ENCODE measurements around the gene MARVELD3. TPM values are rescaled to one million over a fixed set of nuclear protein-coding genes. Genes with fewer than 3 reads are reported as not detected.

Gene MARVELD3
- total and polyA plus RNA-seq, 9 donors = 0.10 to 9.2 (median 0.68) TPM; not detected in 1

- no peaks in the 10 kb centered on the region for H3K27me3 ChIP-seq
- 94 to 97% (median 96%) methylated on average over 5 of the region's 5 CpGs for WGBS, 3 donors
- H3K9me3 ChIP-seq = no peaks in the 10 kb centered on the region
- intact Hi-C loops (cut with DNase I) = no loop called here
- no peak overlapping the region for H3K27ac ChIP-seq
- no peak for DNase-seq
- no peaks in the 10 kb centered on the region for H3K36me3 ChIP-seq
- H3K4me1 ChIP-seq (ENCODE audit: insufficient read depth) = no peaks in the 10 kb centered on the region
- H3K4me3 ChIP-seq = no peak overlapping the region
- TF ChIP-seq EP300 (IDR thresholded peaks at IDR 0.05) = no peak
Measured at GRCh38 chr16:71672803-71673581, 47.0 kb downstream of the MARVELD3 start.

- no peak for DNase-seq
- H3K9me3 ChIP-seq = no peaks in the 10 kb centered on the region
- H3K4me1 ChIP-seq (ENCODE audit: insufficient read depth) = no peaks in the 10 kb centered on the region
- no peaks in the 10 kb centered on the region for H3K36me3 ChIP-seq
- TF ChIP-seq, protein P1, sequence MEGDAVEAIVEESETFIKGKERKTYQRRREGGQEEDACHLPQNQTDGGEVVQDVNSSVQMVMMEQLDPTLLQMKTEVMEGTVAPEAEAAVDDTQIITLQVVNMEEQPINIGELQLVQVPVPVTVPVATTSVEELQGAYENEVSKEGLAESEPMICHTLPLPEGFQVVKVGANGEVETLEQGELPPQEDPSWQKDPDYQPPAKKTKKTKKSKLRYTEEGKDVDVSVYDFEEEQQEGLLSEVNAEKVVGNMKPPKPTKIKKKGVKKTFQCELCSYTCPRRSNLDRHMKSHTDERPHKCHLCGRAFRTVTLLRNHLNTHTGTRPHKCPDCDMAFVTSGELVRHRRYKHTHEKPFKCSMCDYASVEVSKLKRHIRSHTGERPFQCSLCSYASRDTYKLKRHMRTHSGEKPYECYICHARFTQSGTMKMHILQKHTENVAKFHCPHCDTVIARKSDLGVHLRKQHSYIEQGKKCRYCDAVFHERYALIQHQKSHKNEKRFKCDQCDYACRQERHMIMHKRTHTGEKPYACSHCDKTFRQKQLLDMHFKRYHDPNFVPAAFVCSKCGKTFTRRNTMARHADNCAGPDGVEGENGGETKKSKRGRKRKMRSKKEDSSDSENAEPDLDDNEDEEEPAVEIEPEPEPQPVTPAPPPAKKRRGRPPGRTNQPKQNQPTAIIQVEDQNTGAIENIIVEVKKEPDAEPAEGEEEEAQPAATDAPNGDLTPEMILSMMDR (IDR thresholded peaks at IDR 0.05) = no peak
- TF ChIP-seq POLR2A (IDR thresholded peaks at IDR 0.05) (no peak), EP300 (IDR thresholded peaks at IDR 0.05) (no peak)
- intact Hi-C loops (cut with DNase I) = no loop called here
- no peaks in the 10 kb centered on the region for H3K27me3 ChIP-seq
- H3K27ac ChIP-seq = no peak overlapping the region
- no peak overlapping the region for H3K4me3 ChIP-seq
- WGBS, 3 donors = 96 to 99% (median 98%) methylated on average over 1 of the region's 1 CpG
Measured at GRCh38 chr16:71673582-71673973, 47.6 kb downstream of the MARVELD3 start.

DNA sequence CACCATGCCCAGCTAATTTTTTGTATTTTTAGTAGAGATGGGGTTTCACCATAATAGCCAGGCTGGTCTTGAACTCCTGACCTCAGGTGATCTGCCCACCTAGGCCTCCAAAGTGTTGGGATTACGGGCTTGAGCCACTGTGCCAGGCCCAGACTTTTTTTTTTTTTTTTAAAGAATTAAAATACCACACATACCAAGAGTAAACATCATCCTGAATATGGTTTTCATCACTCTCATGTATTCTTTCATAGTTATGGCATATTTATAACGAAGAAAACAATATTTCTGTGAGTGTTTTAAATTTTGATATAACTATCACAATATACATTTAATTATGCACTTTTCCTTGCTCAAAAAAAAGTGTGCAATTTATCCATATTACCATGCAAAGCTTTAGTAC is 48.2 kb downstream of the MARVELD3 start:
- Histone ChIP-seq H3K36me3 (no peaks in the 10 kb centered on the region), H3K27me3 (no peaks in the 10 kb centered on the region), H3K4me1 (ENCODE audit: insufficient read depth) (no peaks in the 10 kb centered on the region), H3K27ac (no peak overlapping the region), H3K9me3 (no peaks in the 10 kb centered on the region), H3K4me3 (no peak overlapping the region)
- DNase-seq = no peak
- intact Hi-C loops (cut with DNase I) = no loop called here
- 93 to 97% (median 95%) methylated on average over 2 of the region's 2 CpGs for WGBS, 3 donors
- no peak for TF ChIP-seq EP300 (IDR thresholded peaks at IDR 0.05)
- no peak for TF ChIP-seq POLR2A (IDR thresholded peaks at IDR 0.05)
- TF ChIP-seq, protein P1 (IDR thresholded peaks at IDR 0.05) = no peak

GRCh38 chr16:71675380-71675779 is 49.4 kb downstream of the MARVELD3 start:
- no peaks in the 10 kb centered on the region for H3K36me3 ChIP-seq
- no peak for DNase-seq
- H3K4me1 ChIP-seq (ENCODE audit: insufficient read depth) = no peaks in the 10 kb centered on the region
- no peak overlapping the region for H3K4me3 ChIP-seq
- 22 to 48% (median 24%) methylated on average over 3 of the region's 3 CpGs for WGBS, 3 donors
- TF ChIP-seq EP300 (IDR thresholded peaks at IDR 0.05) (no peak), POLR2A (IDR thresholded peaks at IDR 0.05) (no peak)
- TF ChIP-seq, protein P1 (IDR thresholded peaks at IDR 0.05) = no peak
- H3K27ac ChIP-seq = no peak overlapping the region
- intact Hi-C loops (cut with DNase I) = no loop called here
- H3K27me3 ChIP-seq = no peaks in the 10 kb centered on the region
- no peaks in the 10 kb centered on the region for H3K9me3 ChIP-seq

GRCh38 chr16:71676236-71676635 is 50.3 kb downstream of the MARVELD3 start:
- WGBS, 3 donors = 51 to 70% (median 64%) methylated on average over 5 of the region's 5 CpGs
- Histone ChIP-seq H3K36me3 (no peaks in the 10 kb centered on the region), H3K27ac (no peak overlapping the region), H3K4me1 (ENCODE audit: insufficient read depth) (no peaks in the 10 kb centered on the region), H3K9me3 (no peaks in the 10 kb centered on the region), H3K27me3 (no peaks in the 10 kb centered on the region), H3K4me3 (no peak overlapping the region)
- DNase-seq = no peak
- no peak for TF ChIP-seq POLR2A (IDR thresholded peaks at IDR 0.05)
- TF ChIP-seq, protein P1 (IDR thresholded peaks at IDR 0.05) = no peak
- no peak for TF ChIP-seq EP300 (IDR thresholded peaks at IDR 0.05)
- intact Hi-C loops (cut with DNase I) = no loop called here

All from ovary (tissue), 9 donors.